K562 (cell line): ENCODE measurements around the gene KIF5C. TPM values are rescaled to one million over a fixed set of nuclear protein-coding genes. Genes with fewer than 3 reads are reported as not detected.

Experiments used
- ATAC-seq: fragments of 200-7000 bp; cut with Tn5 transposase; 3 replicates; pipeline ENCODE4 v1.9.1; 2020; ENCODE audit warnings: moderate library complexity
- BruUV-seq: library from RNA; stranded (reverse); fragments of 400-500 nt; replicated peaks from 2 replicates; lab custom pipeline; 2021; lab: Mats Ljungman, UMichigan
- CTCF ChIA-PET: fragments of 300-600 bp; formaldehyde crosslinking; extraction: SDS; loops from one replicate; lab custom pipeline; 2021; ENCODE audit warnings: low intra/inter-chr PET ratio; lab: Yijun Ruan, JAX
- POLR2A ChIA-PET: fragments of 300-600, 350-650 bp; sonication (Branson Sonifier 250); formaldehyde crosslinking; extraction: SDS; loops from one replicate; lab custom pipeline; 2021; ENCODE audit warnings: antibody characterized with exemption, inconsistent platforms; lab: Yijun Ruan, JAX
- DNase-seq, 4 experiments: peaks; one replicate each; pipeline versions ENCODE4 v3.0.0 to v3.0.0-alpha.2; 2011 to 2018; ENCODE audit warnings: low spot score in 3 of 4, mixed read lengths in 3 of 4; ENCODE audit errors: extremely low read depth in 1 of 4
- FAIRE-seq: peaks from 2 replicates; lab custom pipeline; 2011; peaks lifted over from hg19 to GRCh38; lab: Jason Lieb, UNC
- H2AFZ ChIP-seq: 2 replicates; pipeline ENCODE4 v1.6.0; 2011; ENCODE audit warnings: low read depth, low read length, control low read depth, inconsistent platforms
- H3K27ac ChIP-seq: fragments of 200-600 bp; 3 replicates; pipeline ENCODE4 v1.8.0; 2011; ENCODE audit warnings: low read depth, mild to moderate bottlenecking, control low read depth, inconsistent platforms, low read length, moderate library complexity, mixed read lengths; ENCODE audit errors: extremely low read depth
- H3K27me3 ChIP-seq, 2 experiments: fragments of 300-600 bp in 1 of 2; 2 replicates in 1 of 2; 3 replicates in 1 of 2; pipeline versions ENCODE4 v1.6.0 to v1.8.0; 2011; ENCODE audit warnings: inconsistent platforms in 2 of 2, low read length in 2 of 2, mild to moderate bottlenecking in 1 of 2, mixed read lengths in 1 of 2, moderate library complexity in 1 of 2; ENCODE audit not compliant: control insufficient read depth in 2 of 2, insufficient read depth in 2 of 2
- H3K36me3 ChIP-seq: fragments of 300-600 bp; 3 replicates; pipeline ENCODE4 v1.8.0; 2011; ENCODE audit warnings: mild to moderate bottlenecking, low read length, inconsistent platforms; ENCODE audit not compliant: control insufficient read depth, insufficient read depth
- H3K4me1 ChIP-seq, 2 experiments: fragments of 200-600 bp in 1 of 2; replicated peaks in 1 of 2; 2 replicates in 1 of 2; 3 replicates in 1 of 2; pipeline versions ENCODE4 v1.5.1 to v1.8.0; 2011; ENCODE audit warnings: inconsistent platforms in 2 of 2, low read length in 2 of 2, mild to moderate bottlenecking in 1 of 2, mixed read lengths in 1 of 2, moderate library complexity in 1 of 2; ENCODE audit not compliant: control insufficient read depth in 2 of 2, insufficient read depth in 2 of 2
- H3K4me2 ChIP-seq: 2 replicates; pipeline ENCODE4 v1.6.1; 2011; ENCODE audit warnings: low read length, control low read depth, inconsistent platforms, mixed read lengths; ENCODE audit not compliant: insufficient read depth
- H3K4me3 ChIP-seq: fragments of 200-600 bp; sonication (generic), shearing (Covaris generic); 2 replicates; pipeline ENCODE4 v1.5.1; 2016; ENCODE audit warnings: control low read depth, inconsistent platforms
- H3K79me2 ChIP-seq: fragments of 200-600 bp; 3 replicates; pipeline ENCODE4 v1.8.0; 2011; ENCODE audit warnings: low read length, inconsistent platforms; ENCODE audit not compliant: control insufficient read depth, insufficient read depth
- H3K9ac ChIP-seq, 2 experiments: 2 replicates each; pipeline versions ENCODE4 v1.6.0 to v1.6.1; 2011; ENCODE audit warnings: low read depth in 2 of 2, low read length in 2 of 2, control low read depth in 1 of 2, inconsistent platforms in 1 of 2, mild to moderate bottlenecking in 1 of 2, mixed read lengths in 1 of 2; ENCODE audit not compliant: insufficient read depth in 1 of 2
- H3K9me1 ChIP-seq: one replicate; pipeline ENCODE4 v1.6.0; 2011; ENCODE audit warnings: inconsistent platforms, mild to moderate bottlenecking, low read length, moderate library complexity; ENCODE audit not compliant: control insufficient read depth, insufficient read depth
- H3K9me3 ChIP-seq: replicated peaks from 2 replicates; pipeline ENCODE4 v1.5.1; 2011; ENCODE audit warnings: low read depth, low read length, inconsistent platforms; ENCODE audit not compliant: control insufficient read depth, insufficient read depth
- H4K20me1 ChIP-seq: replicated peaks from 2 replicates; pipeline ENCODE4 v1.6.1; 2011; ENCODE audit warnings: low read length, inconsistent platforms, mixed read lengths; ENCODE audit not compliant: control insufficient read depth, insufficient read depth
- CBX3 ChIP-seq, 2 experiments: IDR thresholded peaks; 1 replicate in 1 of 2; 2 replicates in 1 of 2; pipeline ENCODE4 v1.6.1; 2012; ENCODE audit warnings: inconsistent platforms in 2 of 2, low read length in 2 of 2, borderline replicate concordance in 1 of 2, control low read depth in 1 of 2
- EHMT2 ChIP-seq: fragments of 450-650 bp; IDR thresholded peaks from 2 replicates; pipeline ENCODE4 v1.6.1; 2018; ENCODE audit warnings: antibody characterized with exemption
- ESRRA ChIP-seq: fragments of 450-650 bp; IDR thresholded peaks from 2 replicates; pipeline ENCODE4 v1.6.1; 2014; ENCODE audit warnings: low read depth, mild to moderate bottlenecking, moderate library complexity, borderline replicate concordance
- EZH2 ChIP-seq: IDR thresholded peaks from 2 replicates; pipeline ENCODE4 v1.6.1; 2012; ENCODE audit warnings: low read depth, mild to moderate bottlenecking, inconsistent platforms, low read length, borderline replicate concordance
- YY1 ChIP-seq, 3 experiments: IDR thresholded peaks; 2 replicates each; pipeline ENCODE4 v1.6.1; 2011; ENCODE audit warnings: low read length in 2 of 3, mild to moderate bottlenecking in 2 of 3, moderate library complexity in 2 of 3, borderline replicate concordance in 1 of 3, control low read depth in 1 of 3, low read depth in 1 of 3; ENCODE audit not compliant: insufficient read depth in 3 of 3, insufficient replicate concordance in 2 of 3, control insufficient read depth in 1 of 3, insufficient read length in 1 of 3; ENCODE audit errors: extremely low read depth in 1 of 3
- ZNF445 ChIP-seq: fragments of 250-450 bp; sonication (Bioruptor Pico); IDR thresholded peaks from 2 replicates; pipeline ENCODE4 v1.4.0; 2020; ENCODE audit warnings: low read depth, mild to moderate bottlenecking, moderate library complexity
- WGBS: fragments of 100-300 bp; shearing (Covaris generic); methylation state at CpG from one replicate; pipeline ENCODE4 v1.1.6; 2016; ENCODE audit warnings: low coverage, mixed read lengths; ENCODE audit not compliant: insufficient coverage; ENCODE audit errors: missing lambda C conversion rate; 5-methylcytosine and 5-hydroxymethylcytosine counted together
- in situ Hi-C: fragments of 300-500 bp; cut with MboI; formaldehyde crosslinking; loops from 4 replicates; pipeline ENCODE4 v1.15.0; 2018; ENCODE audit warnings: inconsistent platforms, mixed read lengths
- intact Hi-C: fragments of 100-400 bp; cut with micrococcal nuclease; formaldehyde crosslinking; loops from 2 replicates; pipeline ENCODE4 v1.14.2; 2022
- polyA plus RNA-seq, 8 experiments: library from polyadenylated mRNA; depleted of rRNA in 4 of 8; stranded (reverse) in 5 of 8; unstranded in 3 of 8; fragments of >200 nt; fragmentation: Nextera tagmentation in 2 of 8; fragmentation: Illumina TruSeq in 1 of 8; extraction: Ambion mirVana in 2 of 8; extraction: Trizol in 1 of 8; gene quantifications; 2 replicates each; pipeline versions ENCODE4 v1.2.1 to v1.2.3, GENCODE V29; 2011 to 2014; ENCODE audit warnings: inconsistent platforms in 1 of 8, missing spikeins in 1 of 8
- total RNA-seq, 7 experiments: library from RNA; depleted of rRNA in 6 of 7; stranded (reverse); fragments of >200 nt in 6 of 7; fragmentation: Illumina TruSeq in 2 of 7; extraction: Trizol in 2 of 7; gene quantifications; 2 replicates each; pipeline versions ENCODE4 v1.2.1 to v1.2.3, GENCODE V29; 2011 to 2021; ENCODE audit warnings: low replicate concordance in 1 of 7
- TF ChIP-seq, protein P1 (sequence below): IDR thresholded peaks from 3 replicates; pipeline ENCODE4 v1.6.1; 2011; ENCODE audit warnings: borderline replicate concordance, mild to moderate bottlenecking, moderate library complexity; ENCODE audit not compliant: insufficient read length; ENCODE audit errors: extremely low read depth
- TF ChIP-seq, protein P2 (sequence below): sonication (generic); formaldehyde crosslinking; IDR thresholded peaks from 2 replicates; pipeline ENCODE4 v1.9.0; 2022; ENCODE audit warnings: mild to moderate bottlenecking, missing genetic modification reagents
- TF ChIP-seq, protein P3 (sequence below), 3 experiments: fragments of 200-800 bp in 1 of 3; fragments of 250-450 bp in 1 of 3; fragments of 450-650 bp in 1 of 3; sonication (Bioruptor Pico) in 1 of 3; sonication (Bioruptor generic) in 1 of 3; formaldehyde crosslinking in 1 of 3; IDR thresholded peaks; 2 replicates each; pipeline versions ENCODE4 v1.6.1 to v1.8.0; 2016 to 2022; ENCODE audit warnings: mild to moderate bottlenecking in 2 of 3, missing genetic modification characterization in 2 of 3, missing compliant biosample characterization in 1 of 3, moderate library complexity in 1 of 3
- TF ChIP-seq, protein P4 (sequence below): fragments of 250-450 bp; sonication (Bioruptor Pico); IDR thresholded peaks from 2 replicates; pipeline ENCODE4 v1.4.0; 2020; ENCODE audit warnings: borderline replicate concordance

The KIF5C gene
- total and polyA plus RNA-seq, 9 of the 15 experiments (the other 6 are each of a cell fraction or from before 2014, with no cell fraction given), result 0.01 to 0.09 (median 0.01) TPM; not detected in 6

DNA sequence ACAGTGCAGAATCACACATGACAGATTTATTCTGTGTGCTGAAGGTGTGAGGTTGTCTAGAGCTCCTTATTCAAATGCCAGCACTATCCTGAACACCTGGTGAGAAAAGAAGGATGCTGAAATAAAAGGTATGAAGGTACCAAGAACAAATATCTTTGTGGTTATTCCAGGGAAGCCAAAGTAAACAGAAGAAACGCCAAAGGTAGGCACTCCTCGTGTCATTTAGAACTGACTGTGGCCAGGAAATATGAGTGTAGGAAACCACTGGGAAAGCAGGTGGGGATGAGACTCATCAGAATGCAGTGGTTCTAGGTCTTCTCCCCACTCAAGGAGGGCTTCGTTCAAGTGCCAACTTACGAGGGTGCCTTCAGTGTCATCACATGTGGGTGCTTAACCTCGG, 80.8 kb downstream of the KIF5C start (continued):
- TF ChIP-seq, protein P1, sequence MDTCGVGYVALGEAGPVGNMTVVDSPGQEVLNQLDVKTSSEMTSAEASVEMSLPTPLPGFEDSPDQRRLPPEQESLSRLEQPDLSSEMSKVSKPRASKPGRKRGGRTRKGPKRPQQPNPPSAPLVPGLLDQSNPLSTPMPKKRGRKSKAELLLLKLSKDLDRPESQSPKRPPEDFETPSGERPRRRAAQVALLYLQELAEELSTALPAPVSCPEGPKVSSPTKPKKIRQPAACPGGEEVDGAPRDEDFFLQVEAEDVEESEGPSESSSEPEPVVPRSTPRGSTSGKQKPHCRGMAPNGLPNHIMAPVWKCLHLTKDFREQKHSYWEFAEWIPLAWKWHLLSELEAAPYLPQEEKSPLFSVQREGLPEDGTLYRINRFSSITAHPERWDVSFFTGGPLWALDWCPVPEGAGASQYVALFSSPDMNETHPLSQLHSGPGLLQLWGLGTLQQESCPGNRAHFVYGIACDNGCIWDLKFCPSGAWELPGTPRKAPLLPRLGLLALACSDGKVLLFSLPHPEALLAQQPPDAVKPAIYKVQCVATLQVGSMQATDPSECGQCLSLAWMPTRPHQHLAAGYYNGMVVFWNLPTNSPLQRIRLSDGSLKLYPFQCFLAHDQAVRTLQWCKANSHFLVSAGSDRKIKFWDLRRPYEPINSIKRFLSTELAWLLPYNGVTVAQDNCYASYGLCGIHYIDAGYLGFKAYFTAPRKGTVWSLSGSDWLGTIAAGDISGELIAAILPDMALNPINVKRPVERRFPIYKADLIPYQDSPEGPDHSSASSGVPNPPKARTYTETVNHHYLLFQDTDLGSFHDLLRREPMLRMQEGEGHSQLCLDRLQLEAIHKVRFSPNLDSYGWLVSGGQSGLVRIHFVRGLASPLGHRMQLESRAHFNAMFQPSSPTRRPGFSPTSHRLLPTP, result no peak

DNA sequence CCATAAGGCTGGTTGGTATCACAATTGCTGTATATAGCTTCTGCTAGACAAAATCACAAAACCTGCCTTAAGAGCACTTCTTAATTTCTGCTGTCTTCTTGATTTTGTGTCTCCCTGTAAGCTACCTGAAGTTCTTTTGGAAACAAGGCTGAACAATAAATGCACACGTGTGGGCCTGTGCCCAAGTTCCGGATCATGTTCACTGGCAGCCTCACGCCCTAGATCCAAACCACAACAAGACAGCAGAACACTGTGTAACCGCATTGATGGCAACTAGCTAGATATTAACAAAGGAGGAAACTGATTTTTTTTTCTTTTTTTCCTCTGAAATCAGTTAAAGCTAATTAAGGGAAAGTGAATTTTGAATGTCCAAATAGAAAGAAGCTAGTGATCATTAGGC, 82.0 kb downstream of the KIF5C start:
- WGBS, result 0% methylated on average over 4 of the region's 4 CpGs
- no peak overlapping the region for H3K4me2 ChIP-seq
- H3K79me2 ChIP-seq, result no peaks in the 10 kb centered on the region
- BruUV-seq, result no TSS peak
- no peaks in the 10 kb centered on the region for H4K20me1 ChIP-seq
- peaks cover 0 to 5% of the 10 kb centered on the region in 2 experiments; a peak in 1 of 5 replicates for H3K27me3 ChIP-seq
- in situ Hi-C loops, result no loop called here
- no peaks in the 10 kb centered on the region for H3K4me1 ChIP-seq
- CTCF ChIA-PET, result no interaction called here
- no peak overlapping the region for H3K4me3 ChIP-seq
- no peaks in the 10 kb centered on the region for H3K9me3 ChIP-seq
- H3K27ac ChIP-seq, result no peak overlapping the region
- intact Hi-C loops, result no loop called here
- no peak for FAIRE-seq
- H3K9ac ChIP-seq, result no peak overlapping the region
- POLR2A ChIA-PET, result no interaction called here
- H2AFZ ChIP-seq, result no peak overlapping the region
- H3K36me3 ChIP-seq, result no peaks in the 10 kb centered on the region
- DNase-seq, result no peak
- H3K9me1 ChIP-seq, result no peaks in the 10 kb centered on the region
- ATAC-seq, result no peak
- no peak for TF ChIP-seq EHMT2
- TF ChIP-seq, protein P2, sequence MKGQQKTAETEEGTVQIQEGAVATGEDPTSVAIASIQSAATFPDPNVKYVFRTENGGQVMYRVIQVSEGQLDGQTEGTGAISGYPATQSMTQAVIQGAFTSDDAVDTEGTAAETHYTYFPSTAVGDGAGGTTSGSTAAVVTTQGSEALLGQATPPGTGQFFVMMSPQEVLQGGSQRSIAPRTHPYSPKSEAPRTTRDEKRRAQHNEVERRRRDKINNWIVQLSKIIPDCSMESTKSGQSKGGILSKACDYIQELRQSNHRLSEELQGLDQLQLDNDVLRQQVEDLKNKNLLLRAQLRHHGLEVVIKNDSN (CRISPR knock-in tag), result no peak
- TF ChIP-seq, protein P3, sequence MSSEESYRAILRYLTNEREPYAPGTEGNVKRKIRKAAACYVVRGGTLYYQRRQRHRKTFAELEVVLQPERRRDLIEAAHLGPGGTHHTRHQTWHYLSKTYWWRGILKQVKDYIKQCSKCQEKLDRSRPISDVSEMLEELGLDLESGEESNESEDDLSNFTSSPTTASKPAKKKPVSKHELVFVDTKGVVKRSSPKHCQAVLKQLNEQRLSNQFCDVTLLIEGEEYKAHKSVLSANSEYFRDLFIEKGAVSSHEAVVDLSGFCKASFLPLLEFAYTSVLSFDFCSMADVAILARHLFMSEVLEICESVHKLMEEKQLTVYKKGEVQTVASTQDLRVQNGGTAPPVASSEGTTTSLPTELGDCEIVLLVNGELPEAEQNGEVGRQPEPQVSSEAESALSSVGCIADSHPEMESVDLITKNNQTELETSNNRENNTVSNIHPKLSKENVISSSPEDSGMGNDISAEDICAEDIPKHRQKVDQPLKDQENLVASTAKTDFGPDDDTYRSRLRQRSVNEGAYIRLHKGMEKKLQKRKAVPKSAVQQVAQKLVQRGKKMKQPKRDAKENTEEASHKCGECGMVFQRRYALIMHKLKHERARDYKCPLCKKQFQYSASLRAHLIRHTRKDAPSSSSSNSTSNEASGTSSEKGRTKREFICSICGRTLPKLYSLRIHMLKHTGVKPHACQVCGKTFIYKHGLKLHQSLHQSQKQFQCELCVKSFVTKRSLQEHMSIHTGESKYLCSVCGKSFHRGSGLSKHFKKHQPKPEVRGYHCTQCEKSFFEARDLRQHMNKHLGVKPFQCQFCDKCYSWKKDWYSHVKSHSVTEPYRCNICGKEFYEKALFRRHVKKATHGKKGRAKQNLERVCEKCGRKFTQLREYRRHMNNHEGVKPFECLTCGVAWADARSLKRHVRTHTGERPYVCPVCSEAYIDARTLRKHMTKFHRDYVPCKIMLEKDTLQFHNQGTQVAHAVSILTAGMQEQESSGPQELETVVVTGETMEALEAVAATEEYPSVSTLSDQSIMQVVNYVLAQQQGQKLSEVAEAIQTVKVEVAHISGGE (CRISPR knock-in tag; IDR thresholded peaks at IDR 0.05), result no peak
- TF ChIP-seq YY1 (IDR thresholded peaks at IDR 0.05; ENCODE audit: borderline replicate concordance in 1 of 3, control insufficient read depth in 1 of 3, extremely low read depth in 1 of 3, insufficient read depth in 3 of 3, insufficient read length in 1 of 3, insufficient replicate concordance in 2 of 3, low read depth in 1 of 3, low read length in 2 of 3), result no peak
- TF ChIP-seq CBX3 (IDR thresholded peaks at IDR 0.05; ENCODE audit: borderline replicate concordance in 1 of 2, low read length in 2 of 2), result no peak
- TF ChIP-seq ZNF445 (CRISPR knock-in tag), result no peak
- TF ChIP-seq ESRRA, result no peak
- TF ChIP-seq EZH2, result no peak
- TF ChIP-seq, protein P4, sequence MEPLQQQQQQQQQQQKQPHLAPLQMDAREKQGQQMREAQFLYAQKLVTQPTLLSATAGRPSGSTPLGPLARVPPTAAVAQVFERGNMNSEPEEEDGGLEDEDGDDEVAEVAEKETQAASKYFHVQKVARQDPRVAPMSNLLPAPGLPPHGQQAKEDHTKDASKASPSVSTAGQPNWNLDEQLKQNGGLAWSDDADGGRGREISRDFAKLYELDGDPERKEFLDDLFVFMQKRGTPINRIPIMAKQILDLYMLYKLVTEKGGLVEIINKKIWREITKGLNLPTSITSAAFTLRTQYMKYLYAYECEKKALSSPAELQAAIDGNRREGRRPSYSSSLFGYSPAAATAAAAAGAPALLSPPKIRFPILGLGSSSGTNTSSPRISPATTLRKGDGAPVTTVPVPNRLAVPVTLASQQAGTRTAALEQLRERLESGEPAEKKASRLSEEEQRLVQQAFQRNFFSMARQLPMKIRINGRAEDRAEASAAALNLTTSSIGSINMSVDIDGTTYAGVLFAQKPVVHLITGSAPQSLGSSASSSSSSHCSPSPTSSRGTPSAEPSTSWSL (CRISPR knock-in tag), result no peak
